HAP-1 (cell line): ENCODE results near the gene LYL1.
A peak's percentile ranks its signal among the peaks of the same experiment; 100 is the strongest.

Experiments used
- DNase-seq, 2 experiments: peaks; one replicate each; pipeline ENCODE4 v3.0.0-alpha.2; 2016 to 2020; ENCODE audit warnings: low spot score in 2 of 2
- H3K27me3 ChIP-seq: fragments of 250-450 bp; sonication (Bioruptor Pico); 2 replicates; pipeline ENCODE4 v1.5.1; 2020; ENCODE audit warnings: low read depth, mild to moderate bottlenecking, moderate library complexity
- H3K36me3 ChIP-seq: fragments of 250-450 bp; sonication (Bioruptor Pico); replicated peaks from 2 replicates; pipeline ENCODE4 v1.5.1; 2020; ENCODE audit warnings: mild to moderate bottlenecking
- H3K4me1 ChIP-seq: fragments of 250-450 bp; sonication (Bioruptor Pico); 2 replicates; pipeline ENCODE4 v1.5.1; 2020; ENCODE audit warnings: mild to moderate bottlenecking
- H3K4me3 ChIP-seq: fragments of 250-450 bp; sonication (Bioruptor Pico); 2 replicates; pipeline ENCODE4 v1.5.1; 2020; ENCODE audit warnings: mild to moderate bottlenecking, moderate library complexity
- H3K9me3 ChIP-seq: fragments of 250-450 bp; sonication (Bioruptor Pico); 2 replicates; pipeline ENCODE4 v1.5.1; 2020; ENCODE audit warnings: mild to moderate bottlenecking, moderate library complexity
- in situ Hi-C: fragments of 300-500 bp; cut with MboI; formaldehyde crosslinking; loops from 3 replicates; pipeline ENCODE4 v1.14.3; 2020; ENCODE audit warnings: low sequenced_read_pairs, inconsistent platforms, mixed read lengths

Gene LYL1

DNA sequence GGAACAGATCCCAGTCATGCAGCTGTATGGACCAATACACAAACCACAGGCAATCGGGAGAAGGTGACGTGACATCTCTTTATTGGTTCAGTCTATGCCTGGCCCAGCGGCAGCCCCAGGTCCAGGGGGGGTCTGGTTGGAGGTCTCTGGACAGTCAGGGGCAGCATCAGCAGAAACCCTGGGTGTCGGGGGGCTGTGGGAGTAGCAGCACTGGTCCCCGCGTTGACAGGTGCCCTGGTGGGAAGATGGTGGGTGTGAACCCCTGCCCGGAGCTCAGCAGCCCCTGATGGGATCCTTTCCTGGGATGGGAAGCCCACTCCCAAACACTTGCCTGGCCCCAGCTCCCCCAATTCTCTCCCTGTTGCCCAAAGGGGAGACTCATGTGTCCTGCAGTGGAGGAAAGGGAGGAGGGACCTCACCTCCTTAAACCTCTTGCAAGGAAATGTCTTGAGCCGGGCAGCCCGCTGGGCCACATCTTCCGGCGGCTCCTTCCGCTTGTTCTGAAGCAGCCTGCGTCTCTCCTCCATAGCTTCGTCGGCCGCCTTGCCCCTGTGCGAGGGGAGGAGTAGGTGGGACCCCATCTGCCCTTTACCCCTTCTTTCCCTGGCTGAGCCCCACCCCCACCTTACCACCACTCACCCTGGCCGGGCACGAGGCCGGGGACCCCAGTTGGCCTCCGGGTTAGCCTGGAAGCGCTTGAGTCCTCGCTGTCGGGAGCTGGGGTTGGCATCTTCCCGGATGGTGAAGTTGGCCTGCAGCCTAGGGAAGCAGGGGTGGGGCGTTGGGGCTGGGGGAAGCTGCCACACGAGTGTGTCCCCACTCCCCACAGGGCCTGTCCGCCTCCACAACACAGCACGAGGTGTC lies 2.4 kb upstream of the LYL1 start:
- peaks cover 20% of the 10 kb centered on the region for H3K36me3 ChIP-seq
- no peaks in the 10 kb centered on the region for H3K4me1 ChIP-seq
- in situ Hi-C loops, result no loop called here
- no peak overlapping the region for H3K4me3 ChIP-seq
- H3K9me3 ChIP-seq, result no peaks in the 10 kb centered on the region
- no peak for DNase-seq
- H3K27me3 ChIP-seq, result no peaks in the 10 kb centered on the region

DNA sequence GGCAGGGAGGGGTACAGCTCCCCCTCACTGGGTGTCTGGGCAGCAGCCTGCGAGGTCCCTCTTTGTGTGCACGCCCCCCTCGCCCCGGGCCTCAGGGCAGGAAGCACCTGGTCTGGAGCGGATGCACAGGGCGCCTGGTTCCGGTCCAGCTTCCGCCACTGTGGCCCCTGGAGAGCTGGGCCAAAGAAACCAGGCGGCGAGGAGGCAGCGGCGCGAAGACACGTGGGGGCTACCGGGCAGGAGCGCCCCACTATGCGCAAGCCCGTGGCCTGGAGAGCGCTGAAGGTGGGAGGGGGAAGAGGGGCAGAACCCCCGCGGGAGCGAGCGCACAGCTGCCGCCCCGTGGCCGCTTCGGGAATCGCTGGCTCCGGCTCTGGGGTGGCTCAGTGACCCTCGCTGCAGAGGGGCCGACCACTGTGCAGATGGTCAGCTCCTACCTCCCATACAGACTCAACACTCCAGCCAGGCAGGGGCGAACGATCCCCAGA lies 1.7 kb upstream of the LYL1 start:
- H3K27me3 ChIP-seq, result no peaks in the 10 kb centered on the region
- peaks cover 16% of the 10 kb centered on the region for H3K36me3 ChIP-seq
- no peaks in the 10 kb centered on the region for H3K4me1 ChIP-seq
- no peak overlapping the region for H3K4me3 ChIP-seq
- in situ Hi-C loops, result no loop called here
- DNase-seq, result peak in 1 of 2 experiments; percentile 75
- no peaks in the 10 kb centered on the region for H3K9me3 ChIP-seq

DNA sequence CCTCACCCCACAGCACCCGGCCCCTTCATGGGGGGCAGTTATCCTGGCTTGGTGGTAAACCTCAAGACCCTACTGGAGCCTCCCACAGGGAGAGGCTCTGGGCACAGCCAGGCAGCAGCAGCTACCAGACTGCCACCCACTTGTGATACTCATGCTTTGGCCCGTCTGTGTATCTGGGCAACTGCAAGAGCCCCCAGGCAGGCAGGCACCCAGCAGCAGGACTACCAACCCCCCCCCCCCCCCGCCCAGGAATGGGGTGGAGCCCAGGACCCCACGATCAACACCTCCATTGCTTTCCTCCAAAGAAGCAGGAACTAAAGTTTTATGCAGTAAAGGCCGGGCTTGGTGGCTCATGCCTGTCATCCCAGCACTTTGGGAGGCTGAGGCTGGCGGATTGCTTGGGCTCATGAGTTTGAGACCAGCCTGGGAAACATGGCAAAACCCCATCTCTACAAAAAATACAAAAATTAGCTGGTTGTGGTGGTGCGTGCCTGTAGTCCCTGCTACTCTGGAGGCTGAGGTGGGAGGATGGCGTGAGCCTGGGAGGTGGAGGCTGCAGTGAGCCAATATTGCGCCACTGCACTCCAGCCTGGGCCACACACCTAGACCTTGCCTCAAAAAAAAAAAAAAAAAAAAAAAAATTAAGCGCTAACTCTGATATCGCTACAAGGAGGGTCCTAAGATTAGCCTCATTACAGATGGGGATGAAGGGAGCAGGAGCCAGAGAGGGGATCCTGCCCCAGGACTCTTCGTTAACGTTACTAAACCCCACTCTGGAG lies 1.1 kb upstream of the LYL1 start:
- Histone ChIP-seq H3K4me1 (no peaks in the 10 kb centered on the region), H3K4me3 (no peak overlapping the region), H3K36me3 (peaks cover 11% of the 10 kb centered on the region), H3K9me3 (no peaks in the 10 kb centered on the region), H3K27me3 (0 out of 2 replicates have a peak, but pooled peaks cover 2% of the 10 kb centered on the region)
- DNase-seq, result no peak
- in situ Hi-C loops, result no loop called here

DNA sequence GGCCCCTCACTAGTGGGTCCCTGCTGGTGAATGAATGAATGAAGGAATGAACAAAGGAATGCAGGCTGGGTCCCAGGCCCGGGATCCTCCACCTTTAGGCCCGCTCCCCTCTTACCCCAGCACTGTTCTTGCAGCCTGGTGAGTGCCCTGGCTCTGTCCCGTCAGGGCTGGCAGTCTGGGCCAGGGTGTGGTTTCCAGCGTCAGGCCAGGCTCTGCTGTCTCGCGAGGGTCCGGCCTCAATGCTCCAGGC lies 317 bp downstream of the LYL1 start:
- Histone ChIP-seq H3K27me3 (0 out of 2 replicates have a peak, but pooled peaks cover 3% of the 10 kb centered on the region), H3K4me3 (peak overlapping the region; percentile 21), H3K4me1 (0 out of 2 replicates have a peak, but pooled peaks cover under 1% of the 10 kb centered on the region), H3K36me3 (peaks cover 9% of the 10 kb centered on the region), H3K9me3 (no peaks in the 10 kb centered on the region)
- DNase-seq, result no peak
- in situ Hi-C loops, result no loop called here

DNA sequence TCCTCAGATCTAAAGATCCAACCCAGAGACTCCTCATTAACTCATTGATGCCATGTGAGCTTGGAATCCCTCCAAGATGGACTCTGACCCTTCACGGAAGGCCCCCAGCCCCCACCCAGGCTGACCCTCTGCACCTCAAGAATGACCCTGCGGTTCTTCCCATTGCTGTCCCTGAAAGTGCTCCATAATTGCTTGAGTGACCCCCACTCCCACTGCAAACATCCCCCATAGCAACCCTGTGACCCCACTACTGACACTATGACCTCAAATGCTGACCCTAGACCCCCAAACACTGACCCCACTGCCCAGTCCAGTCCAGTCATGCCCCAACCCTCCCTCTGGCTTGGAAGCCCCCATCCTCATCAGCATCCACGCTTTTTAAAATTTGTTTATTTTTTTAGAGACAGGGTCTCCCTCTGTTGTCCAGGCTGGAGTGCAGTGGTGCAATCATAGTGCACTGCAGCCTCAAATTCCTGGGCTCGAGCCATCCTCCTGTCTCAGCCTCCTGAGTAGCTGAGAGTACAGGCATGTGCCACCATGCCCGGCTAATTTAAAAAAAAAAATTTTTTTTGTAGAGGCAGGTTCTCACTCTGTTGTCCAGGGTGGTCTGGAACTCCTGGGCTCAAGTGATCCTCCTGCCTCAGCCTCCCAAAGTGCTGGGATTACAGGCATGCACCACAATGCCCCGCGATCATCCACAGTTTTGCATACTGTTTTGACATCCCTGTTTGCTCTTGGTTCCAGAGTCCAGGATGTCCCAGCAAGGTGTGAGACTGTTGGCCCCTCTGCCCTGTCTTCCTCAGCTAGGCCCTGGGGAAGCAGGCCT lies 855 bp downstream of the LYL1 start:
- 0 out of 2 replicates have a peak, but pooled peaks cover 3% of the 10 kb centered on the region for H3K4me1 ChIP-seq

DNA sequence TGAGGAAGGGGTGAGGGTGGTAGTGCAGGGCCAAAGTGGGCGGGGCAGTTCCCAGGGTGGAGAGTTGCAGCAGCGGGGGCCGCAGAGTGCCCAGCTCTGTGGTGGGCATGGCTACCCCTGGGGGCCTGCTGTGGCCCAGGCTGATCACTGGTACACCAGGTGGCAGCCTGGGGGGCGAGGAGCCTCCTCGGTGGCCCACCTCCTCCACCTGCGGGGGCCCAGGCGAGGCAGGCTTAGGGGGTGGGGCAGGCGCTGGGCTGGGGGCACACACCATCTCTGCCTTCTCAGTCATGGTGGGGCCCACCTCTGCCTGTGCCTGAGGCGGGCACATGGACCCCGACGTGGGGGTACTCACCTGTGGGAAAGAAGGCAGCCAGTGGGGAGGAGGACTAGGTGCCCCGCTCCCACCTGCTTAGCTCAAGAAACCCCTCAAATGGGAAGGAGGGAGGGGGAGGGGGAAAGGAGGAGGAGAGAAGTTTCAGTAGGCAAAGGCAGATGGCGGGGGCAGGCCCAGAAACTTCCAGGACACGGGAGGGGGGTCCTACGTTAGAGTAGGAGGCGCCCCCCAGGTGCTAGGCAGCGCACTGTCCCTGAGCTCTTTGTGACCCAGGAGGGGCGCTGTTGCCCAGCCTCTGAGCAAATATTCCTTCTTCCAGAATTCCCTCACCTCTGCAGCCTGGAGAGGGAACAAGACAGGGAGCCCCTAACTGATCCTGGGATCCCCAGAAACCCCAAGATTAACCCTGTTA lies 1.6 kb downstream of the LYL1 start:
- in situ Hi-C loops, result no loop called here
- H3K27me3 ChIP-seq, result 0 out of 2 replicates have a peak, but pooled peaks cover 3% of the 10 kb centered on the region
- 0 out of 2 replicates have a peak, but pooled peaks cover 3% of the 10 kb centered on the region for H3K4me1 ChIP-seq
- H3K9me3 ChIP-seq, result no peaks in the 10 kb centered on the region
- no peak overlapping the region for H3K4me3 ChIP-seq
- peaks cover 6% of the 10 kb centered on the region for H3K36me3 ChIP-seq
- no peak for DNase-seq

More for the DNA sequence above, 855 bp downstream of the LYL1 start:
- Histone ChIP-seq H3K4me3 (peak overlapping the region; percentile 21), H3K9me3 (no peaks in the 10 kb centered on the region), H3K36me3 (peaks cover 6% of the 10 kb centered on the region), H3K27me3 (0 out of 2 replicates have a peak, but pooled peaks cover 3% of the 10 kb centered on the region)
- in situ Hi-C loops, result no loop called here
- DNase-seq, result no peak

DNA sequence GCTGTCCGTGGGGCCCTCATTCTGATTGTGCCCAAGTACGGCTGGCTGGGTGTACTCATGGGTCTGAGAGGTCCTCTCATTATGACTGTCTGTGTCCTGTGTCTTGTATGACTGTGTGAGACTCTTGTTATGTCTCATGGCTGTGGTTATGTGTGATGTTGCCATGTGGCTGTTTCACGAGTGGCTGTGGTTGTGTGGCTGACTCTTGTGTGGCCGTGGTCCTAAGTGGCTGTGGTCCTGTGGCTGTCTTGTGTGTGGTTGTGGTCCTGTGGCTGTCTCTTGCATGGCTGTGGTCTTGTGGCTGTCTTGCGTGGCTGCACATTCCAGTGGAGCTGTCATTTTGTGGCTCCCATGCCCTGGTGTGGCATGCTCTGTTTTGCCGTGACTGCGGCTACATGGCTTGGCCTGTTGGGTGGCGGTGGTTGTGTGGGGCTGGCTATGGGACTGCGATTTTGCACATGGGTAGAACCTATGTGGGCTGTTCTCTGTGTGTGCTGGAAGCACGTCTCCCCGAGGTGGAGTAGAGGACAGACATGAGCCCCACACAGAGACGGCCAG lies 2.5 kb downstream of the LYL1 start:
- no peak for DNase-seq
- 0 out of 2 replicates have a peak, but pooled peaks cover 3% of the 10 kb centered on the region for H3K4me1 ChIP-seq
- H3K9me3 ChIP-seq, result no peaks in the 10 kb centered on the region
- H3K27me3 ChIP-seq, result 0 out of 2 replicates have a peak, but pooled peaks cover 3% of the 10 kb centered on the region
- H3K36me3 ChIP-seq, result peaks cover 6% of the 10 kb centered on the region
- in situ Hi-C loops, result no loop called here
- no peak overlapping the region for H3K4me3 ChIP-seq

DNA sequence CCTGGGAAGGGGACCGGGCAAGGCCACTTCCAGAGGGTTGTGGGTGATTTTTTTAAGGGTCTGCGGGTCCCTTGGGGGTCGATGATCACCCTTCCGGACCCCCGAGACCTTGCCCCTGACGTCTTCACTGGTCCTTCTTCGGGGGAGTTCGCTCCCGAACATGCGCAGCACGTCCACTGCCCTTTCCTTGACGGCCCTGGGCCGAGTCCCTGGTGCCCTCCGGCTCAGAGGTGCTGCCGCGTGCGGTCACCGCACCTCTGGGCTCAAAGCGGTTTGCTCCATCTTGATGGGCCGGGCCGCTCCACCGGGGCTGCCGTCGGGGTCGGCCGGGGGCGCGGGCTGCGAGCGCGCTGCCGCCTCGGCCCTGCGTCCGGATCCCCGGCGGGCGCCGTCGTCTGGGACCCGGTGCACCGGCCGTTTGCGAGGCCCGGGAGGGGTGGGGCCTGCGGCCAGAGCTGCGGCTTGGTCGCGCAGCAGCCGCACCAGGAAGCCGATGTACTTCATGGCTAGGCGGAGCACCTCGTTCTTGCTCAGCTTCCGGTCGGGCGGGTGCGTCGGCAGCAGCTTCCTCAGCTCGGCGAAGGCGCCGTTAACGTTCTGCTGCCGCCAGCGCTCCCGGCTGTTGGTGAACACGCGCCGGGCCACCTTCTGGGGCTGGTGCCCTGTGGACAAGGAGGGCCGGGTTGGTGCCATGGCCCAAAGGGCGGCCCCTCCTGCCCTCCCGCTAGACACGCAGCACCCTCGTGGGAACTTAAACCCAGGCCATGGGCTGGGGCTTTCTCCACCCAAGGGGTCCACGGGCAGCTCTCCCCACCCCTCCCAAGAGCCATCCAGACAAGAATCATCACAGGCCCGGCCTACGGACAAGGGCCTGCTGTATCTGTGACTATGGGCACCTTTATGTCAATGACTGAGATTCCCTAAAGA lies 3.3 kb downstream of the LYL1 start:
- no peak overlapping the region for H3K4me3 ChIP-seq
- 0 out of 2 replicates have a peak, but pooled peaks cover 3% of the 10 kb centered on the region for H3K27me3 ChIP-seq
- H3K9me3 ChIP-seq, result no peaks in the 10 kb centered on the region
- H3K36me3 ChIP-seq, result no peaks in the 10 kb centered on the region
- 0 out of 2 replicates have a peak, but pooled peaks cover 3% of the 10 kb centered on the region for H3K4me1 ChIP-seq
- in situ Hi-C loops, result no loop called here
- no peak for DNase-seq

DNA sequence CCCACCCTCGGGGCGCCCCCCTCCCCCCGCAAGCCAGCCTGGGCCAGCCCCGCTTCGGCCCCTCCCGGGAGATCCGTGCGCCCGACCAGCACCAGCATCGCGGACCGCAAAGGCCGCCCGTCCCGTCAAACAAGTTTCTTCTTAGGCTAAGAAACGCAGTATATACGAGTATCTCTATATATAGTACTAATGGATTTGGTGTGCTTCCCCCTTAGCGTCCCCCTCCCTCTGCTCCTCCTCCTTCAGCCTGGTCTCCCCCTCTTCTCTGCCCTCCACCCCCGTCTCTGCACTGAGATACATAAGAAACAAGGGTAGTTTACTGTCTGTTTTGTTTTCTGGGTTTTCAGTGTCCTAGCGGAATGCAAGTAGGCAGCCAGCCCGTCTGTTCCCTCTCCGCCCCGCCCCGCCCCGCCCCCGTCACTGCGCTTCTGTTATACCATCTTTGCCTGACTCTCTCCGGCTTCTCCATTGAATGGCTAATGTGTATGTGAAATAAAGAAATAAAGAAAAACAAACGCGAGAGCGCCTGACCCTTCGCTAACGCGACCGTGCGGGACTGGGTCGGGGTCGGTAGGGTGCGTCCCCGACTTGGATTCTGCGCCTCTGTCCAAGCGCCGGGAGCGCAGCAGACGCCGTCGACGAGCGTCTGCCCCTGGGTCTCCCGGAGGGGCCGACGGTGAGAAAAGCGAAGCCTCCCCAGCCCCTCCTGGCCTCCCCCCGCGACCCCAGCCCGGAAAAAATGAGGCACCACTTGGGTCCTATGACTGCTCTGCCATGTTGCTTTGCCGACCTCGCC lies 4.2 kb downstream of the LYL1 start:
- H3K36me3 ChIP-seq, result no peaks in the 10 kb centered on the region
- peak; percentile 29 to 40 for DNase-seq
- H3K27me3 ChIP-seq, result 0 out of 2 replicates have a peak, but pooled peaks cover 3% of the 10 kb centered on the region
- 0 out of 2 replicates have a peak, but pooled peaks cover 3% of the 10 kb centered on the region for H3K4me1 ChIP-seq
- in situ Hi-C loops, result no loop called here
- no peak overlapping the region for H3K4me3 ChIP-seq
- H3K9me3 ChIP-seq, result no peaks in the 10 kb centered on the region

DNA sequence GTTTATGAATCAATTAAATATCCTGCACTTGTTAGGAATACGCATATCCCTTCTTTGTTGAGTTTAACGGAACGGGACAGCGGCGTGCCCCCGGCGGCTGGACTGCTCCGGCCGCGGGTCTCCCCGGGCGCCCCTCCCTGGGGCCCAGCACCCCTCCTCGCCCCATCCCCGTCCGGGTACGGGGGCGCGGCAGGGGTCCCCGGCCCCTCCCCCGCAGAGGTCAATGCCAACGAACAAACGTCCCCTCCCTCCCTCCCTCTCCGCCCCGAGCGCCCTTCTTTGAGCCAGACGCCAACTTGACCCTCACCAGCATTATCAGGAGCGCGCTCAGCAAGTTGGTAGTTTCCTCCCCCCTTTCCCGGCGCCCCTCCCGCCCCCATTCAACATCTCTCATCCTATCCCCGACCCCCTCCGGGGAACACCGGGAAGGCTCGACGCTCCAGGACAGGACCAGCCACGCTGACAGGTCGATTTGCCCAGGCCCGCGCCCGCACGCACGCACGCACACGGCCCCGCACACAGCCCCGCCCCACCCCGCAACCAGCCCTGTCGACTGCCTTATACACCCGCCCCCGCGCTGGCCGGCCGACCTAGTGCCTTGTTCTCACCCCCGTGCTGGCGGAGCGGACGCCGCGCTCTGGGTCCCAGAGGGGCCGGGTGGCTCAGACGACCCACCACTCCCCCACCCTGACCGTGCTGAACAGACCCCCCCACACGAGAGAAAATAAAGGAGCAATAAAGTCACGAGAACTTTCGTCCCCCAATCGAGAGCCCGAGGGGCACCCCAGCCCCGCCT lies 5.0 kb downstream of the LYL1 start:
- in situ Hi-C loops, result no loop called here
- peak in 1 of 2 experiments; percentile 61 for DNase-seq
- 0 out of 2 replicates have a peak, but pooled peaks cover 3% of the 10 kb centered on the region for H3K27me3 ChIP-seq
- H3K4me3 ChIP-seq, result no peak overlapping the region; the same call in 1 of the 2 replicates
- H3K9me3 ChIP-seq, result no peaks in the 10 kb centered on the region
- H3K36me3 ChIP-seq, result no peaks in the 10 kb centered on the region
- H3K4me1 ChIP-seq, result 0 out of 2 replicates have a peak, but pooled peaks cover 3% of the 10 kb centered on the region
